Ovary (tissue), 9 donors: ENCODE results near the gene GPR137B. TPM values are rescaled to one million over a fixed set of nuclear protein-coding genes. Genes with fewer than 3 reads are reported as not detected.
"Not testable (repeated sequence)": the region's sequence is repeated elsewhere in the genome, so short reads cannot be mapped to it uniquely, and the experiment has no call there.

ENCODE experiments used
- DNase-seq, 5 donors: peaks; one replicate each; pipeline ENCODE4 v3.0.0-alpha.2; 2019 to 2020
- H3K27ac ChIP-seq, 2 donors: fragments of 200-600 bp; one replicate each; pipeline versions ENCODE4 v1.5.1 to v1.8.0; 2019 to 2022
- H3K27me3 ChIP-seq: fragments of 200-600 bp; one replicate; pipeline ENCODE4 v1.8.0; 2022
- H3K36me3 ChIP-seq: fragments of 200-600 bp; sonication (generic); one replicate; pipeline ENCODE4 v1.5.1; 2019
- H3K4me1 ChIP-seq: one replicate; pipeline ENCODE4 v1.8.1; 2013; ENCODE audit warnings: mild to moderate bottlenecking, moderate library complexity; ENCODE audit not compliant: insufficient read depth
- H3K4me3 ChIP-seq: fragments of 200-600 bp; sonication (generic); one replicate; pipeline ENCODE4 v1.5.1; 2017
- H3K9me3 ChIP-seq, 2 donors: fragments of 200-600 bp in 1 of 2; sonication (generic) in 1 of 2; one replicate each; pipeline versions ENCODE4 v1.5.1 to v1.8.1; 2013 to 2019; ENCODE audit warnings: mild to moderate bottlenecking in 1 of 2, moderate library complexity in 1 of 2
- CTCF ChIP-seq, 3 donors: fragments of 450-650 bp in 2 of 3; fragments of 200-600 bp in 1 of 3; IDR thresholded peaks; one replicate each; pipeline versions ENCODE4 v1.5.1 to v1.8.0; 2016 to 2022; ENCODE audit warnings: antibody characterized with exemption in 3 of 3, mild to moderate bottlenecking in 1 of 3
- EP300 ChIP-seq: sonication (generic); formaldehyde crosslinking; IDR thresholded peaks from one replicate; pipeline ENCODE4 v1.6.1; 2017; ENCODE audit warnings: antibody characterized with exemption
- POLR2A ChIP-seq: fragments of 450-650 bp; IDR thresholded peaks from one replicate; pipeline ENCODE4 v1.6.1; 2017; ENCODE audit warnings: antibody characterized with exemption, mild to moderate bottlenecking, moderate library complexity
- WGBS, 3 donors: extraction: QIAGEN DNeasy Blood & Tissue Kit in 1 of 3; methylation state at CpG; one replicate each; pipeline versions ENCODE4 v1.1.5 to v1.1.7; 2013 to 2017; 5-methylcytosine and 5-hydroxymethylcytosine counted together
- intact Hi-C, 4 donors: fragments of 100-400 bp; cut with DNase I; formaldehyde crosslinking; loops; one replicate each; pipeline versions ENCODE4 v1.11.0 to v1.15.1; 2022 to 2023
- polyA plus RNA-seq, 2 donors: library from polyadenylated mRNA; stranded (reverse); fragments of 200-250 nt in 1 of 2; fragments of 350-450 nt in 1 of 2; fragmentation: Illumina TruSeq in 1 of 2; extraction: RNeasy Lipid Tissue Mini Kit (QIAGEN cat#74804) in 1 of 2; gene quantifications; one replicate each; pipeline ENCODE4 v1.2.3, GENCODE V29; 2013 to 2014
- total RNA-seq, 7 donors: library from RNA; depleted of rRNA in 2 of 7; stranded (reverse); fragments of >200 nt in 2 of 7; fragmentation: NEBNext Ultra II Directional in 3 of 7; extraction: Animal tissue kit (Norgen Biotek cat#: 25700) in 3 of 7; gene quantifications; one replicate each; pipeline versions ENCODE4 v1.1.0 to v1.2.4, GENCODE V29; 2016 to 2023
- donor health status: DM: no; HTN: no; CAD: no; lungs with moderate emphysema.
- donor health status: DM: no; HTN: no; CAD: no.
- donor health status: Bipolar disorder and iron deficiency.
- donor health status: DM: yes; HTN: yes; CAD: no.
- donor health status: DM: no; HTN: no; CAD: no.
- donor health status: DM: yes; HTN: yes; CAD: no.

Gene GPR137B
- total and polyA plus RNA-seq, 9 donors: 10.8 to 35.2 (median 13.7) TPM

- no peak overlapping the region for H3K27ac ChIP-seq
Measured at GRCh38 chr1:236159704-236160539, 17.6 kb downstream of the GPR137B start.

GRCh38 chr1:236160540-236161127, 18.3 kb downstream of the GPR137B start:
- TF ChIP-seq EP300: no peak
- TF ChIP-seq POLR2A: no peak
- TF ChIP-seq CTCF (IDR thresholded peaks at IDR 0.05): no peak
- peaks cover 0 to 4% of the 10 kb centered on the region in 2 donors for H3K9me3 ChIP-seq
- 94% methylated on average over 10 of the region's 10 CpGs for WGBS, 3 donors
- H3K4me3 ChIP-seq: no peak overlapping the region
- H3K4me1 ChIP-seq: no peaks in the 10 kb centered on the region
- H3K36me3 ChIP-seq: no peaks in the 10 kb centered on the region
- H3K27ac ChIP-seq: no peak overlapping the region
- H3K27me3 ChIP-seq: no peaks in the 10 kb centered on the region
- intact Hi-C loops: no loop called here
- no peak for DNase-seq

More at GRCh38 chr1:236159704-236160539, 17.6 kb downstream of the GPR137B start:
- intact Hi-C loops: no loop called here
- H3K9me3 ChIP-seq: peaks cover 0 to 4% of the 10 kb centered on the region in 2 donors
- H3K4me3 ChIP-seq: no peak overlapping the region
- no peaks in the 10 kb centered on the region for H3K36me3 ChIP-seq
- H3K27me3 ChIP-seq: no peaks in the 10 kb centered on the region
- DNase-seq: no peak
- H3K4me1 ChIP-seq: no peaks in the 10 kb centered on the region
- TF ChIP-seq POLR2A: no peak
- TF ChIP-seq EP300: no peak
- no peak for TF ChIP-seq CTCF (IDR thresholded peaks at IDR 0.05)
- WGBS, 3 donors: 80 to 85% (median 81%) methylated on average over 19 of the region's 19 CpGs

- no peaks in the 10 kb centered on the region for H3K36me3 ChIP-seq
- H3K27me3 ChIP-seq: no peaks in the 10 kb centered on the region
- intact Hi-C loops: no loop called here
- no peak overlapping the region for H3K4me3 ChIP-seq
- H3K9me3 ChIP-seq: peaks cover 0 to 4% of the 10 kb centered on the region in 2 donors
- WGBS, 3 donors: 82 to 88% (median 85%) methylated on average over 9 of the region's 9 CpGs
- DNase-seq: no peak
- TF ChIP-seq EP300 (no peak), POLR2A (no peak), CTCF (IDR thresholded peaks at IDR 0.05) (no peak)
- no peak overlapping the region for H3K27ac ChIP-seq
- H3K4me1 ChIP-seq: no peaks in the 10 kb centered on the region
Measured at GRCh38 chr1:236161230-236161629, 18.9 kb downstream of the GPR137B start.

- H3K4me1 ChIP-seq, H3K4me3 ChIP-seq, H3K9me3 ChIP-seq, H3K27ac ChIP-seq, H3K36me3 ChIP-seq, H3K27me3 ChIP-seq, intact Hi-C loops, DNase-seq: not testable (repeated sequence)
- WGBS, 3 donors: 96 to 98% (median 96%) methylated on average over 3 of the region's 3 CpGs
Measured at GRCh38 chr1:236161755-236162154, 19.4 kb downstream of the GPR137B start.
